HG03159 (cell line): ENCODE data around the gene ARSA.
"Not testable (repeated sequence)": the region's sequence is repeated elsewhere in the genome, so short reads cannot be mapped to it uniquely, and the experiment has no call there.

Experiments used
- ATAC-seq: cut with Tn5 transposase; IDR thresholded peaks from one replicate; pipeline ENCODE4 v1.9.1; 2021; ENCODE audit warnings: mild to moderate bottlenecking, moderate library complexity; ENCODE audit not compliant: unreplicated experiment

ARSA gene

GRCh38 chr22:50656122-50657070, 28.4 kb upstream of the ARSA start:
- ATAC-seq, result no peak

- not testable (repeated sequence) for ATAC-seq
Measured at GRCh38 chr22:50654664-50655063, 26.7 kb upstream of the ARSA start.

- ATAC-seq, result no peak
Measured at GRCh38 chr22:50653256-50653655, 25.3 kb upstream of the ARSA start.

GRCh38 chr22:50643821-50644101, 15.8 kb upstream of the ARSA start:
- ATAC-seq, result not testable (repeated sequence)

- ATAC-seq, result not testable (repeated sequence)
Measured at GRCh38 chr22:50643021-50643820, 15.3 kb upstream of the ARSA start.

- ATAC-seq, result no peak
Measured at GRCh38 chr22:50641696-50642607, 14.0 kb upstream of the ARSA start.

GRCh38 chr22:50640857-50641647, 13.1 kb upstream of the ARSA start:
- no peak for ATAC-seq

GRCh38 chr22:50640296-50640695, 12.3 kb upstream of the ARSA start:
- not testable (repeated sequence) for ATAC-seq

- ATAC-seq, result no peak
Measured at GRCh38 chr22:50635591-50635990, 7.6 kb upstream of the ARSA start.

GRCh38 chr22:50633771-50634170, 5.8 kb upstream of the ARSA start:
- no peak for ATAC-seq

- no peak for ATAC-seq
Measured at GRCh38 chr22:50633086-50633485, 5.1 kb upstream of the ARSA start.

GRCh38 chr22:50630376-50630775, 2.4 kb upstream of the ARSA start:
- no peak for ATAC-seq

GRCh38 chr22:50628543-50629134, 687 bp upstream of the ARSA start:
- ATAC-seq, result peak; percentile 9

GRCh38 chr22:50626850-50627641, 906 bp downstream of the ARSA start:
- no peak for ATAC-seq

- ATAC-seq, result no peak
Measured at GRCh38 chr22:50626314-50626849, 1.6 kb downstream of the ARSA start.

GRCh38 chr22:50625568-50626313, 2.2 kb downstream of the ARSA start:
- no peak for ATAC-seq

- ATAC-seq, result no peak
Measured at GRCh38 chr22:50625131-50625567, 2.8 kb downstream of the ARSA start.
